A673 (cell line): ENCODE results near the gene ABHD17A. TPM values are rescaled to one million over a fixed set of nuclear protein-coding genes. Genes with fewer than 3 reads are reported as not detected.
A peak's percentile ranks its signal among the peaks of the same experiment; 100 is the strongest.
"Not testable (repeated sequence)": the region's sequence is repeated elsewhere in the genome, so short reads cannot be mapped to it uniquely, and the experiment has no call there.

ENCODE experiments used
- BruUV-seq: library from RNA; stranded (reverse); fragments of 400-500 nt; replicated peaks from 2 replicates; lab custom pipeline; 2021; lab: Mats Ljungman, UMichigan
- CTCF ChIA-PET: fragments of 300-600 bp; sonication (Branson Sonifier 250); formaldehyde crosslinking; loops from one replicate; lab custom pipeline; 2022; ENCODE audit warnings: antibody characterized with exemption; lab: Charles Lee
- POLR2A ChIA-PET: fragments of 300-600 bp; sonication (Branson Sonifier 250); formaldehyde crosslinking; loops from one replicate; lab custom pipeline; 2022; ENCODE audit warnings: antibody characterized with exemption; ENCODE audit not compliant: low non-redundant PET; lab: Charles Lee
- DNase-seq: peaks from one replicate; pipeline ENCODE4 v3.0.0-alpha.2; 2015; ENCODE audit warnings: low spot score
- H3K27ac ChIP-seq: fragments of 200-600 bp; sonication (generic); 2 replicates; pipeline ENCODE4 v1.5.1; 2016; ENCODE audit warnings: mixed run types, low read depth, mild to moderate bottlenecking, mixed read lengths, antibody characterized with exemption, low read length; ENCODE audit not compliant: poor library complexity, severe bottlenecking
- H3K27me3 ChIP-seq: fragments of 200-600 bp; sonication (generic); replicated peaks from 2 replicates; pipeline ENCODE4 v1.6.1; 2017; ENCODE audit warnings: mixed run types, low read depth, mild to moderate bottlenecking, mixed read lengths, antibody characterized with exemption, low read length; ENCODE audit not compliant: insufficient read depth, poor library complexity
- H3K36me3 ChIP-seq: fragments of 200-600 bp; sonication (generic); 2 replicates; pipeline ENCODE4 v1.6.1; 2016; ENCODE audit warnings: mixed run types, mild to moderate bottlenecking, mixed read lengths, antibody characterized with exemption, low read length; ENCODE audit not compliant: insufficient read depth, poor library complexity, severe bottlenecking
- H3K4me1 ChIP-seq: fragments of 200-600 bp; sonication (generic); 2 replicates; pipeline ENCODE4 v1.6.1; 2017; ENCODE audit warnings: mixed run types, mild to moderate bottlenecking, mixed read lengths, antibody characterized with exemption, low read length; ENCODE audit not compliant: insufficient read depth, poor library complexity, severe bottlenecking
- H3K4me3 ChIP-seq: fragments of 200-600 bp; sonication (generic); 2 replicates; pipeline ENCODE4 v1.5.1; 2016; ENCODE audit warnings: low read depth, mixed run types, mild to moderate bottlenecking, mixed read lengths, low read length; ENCODE audit not compliant: poor library complexity, severe bottlenecking
- H3K9me3 ChIP-seq: fragments of 200-600 bp; sonication (generic); 2 replicates; pipeline ENCODE4 v1.6.1; 2016; ENCODE audit warnings: mixed run types, low read depth, mild to moderate bottlenecking, mixed read lengths, antibody characterized with exemption, low read length; ENCODE audit not compliant: poor library complexity, severe bottlenecking
- EZH2 ChIP-seq: fragments of 200-600 bp; sonication (generic); IDR thresholded peaks from 2 replicates; pipeline ENCODE4 v1.6.1; 2017; ENCODE audit warnings: borderline replicate concordance, low read depth, mild to moderate bottlenecking, mixed read lengths, antibody characterized with exemption, low read length; ENCODE audit not compliant: poor library complexity, severe bottlenecking
- intact Hi-C: fragments of 100-400 bp; cut with micrococcal nuclease; formaldehyde crosslinking; loops from one replicate; pipeline ENCODE4 v1.10.0; 2022; ENCODE audit not compliant: unreplicated experiment
- total RNA-seq: library from RNA; stranded (reverse); gene quantifications from 2 replicates; pipeline ENCODE4 v1.2.3, GENCODE V29; 2021
- TF ChIP-seq, protein P1 (sequence below): fragments of 300-800, 200-600 bp; sonication (generic); conservative IDR thresholded peaks from 2 replicates; pipeline ENCODE4 v1.5.1; 2017; ENCODE audit warnings: low read depth, mild to moderate bottlenecking, antibody characterized with exemption, low read length, moderate library complexity, mixed read lengths

Gene ABHD17A
- total RNA-seq, 1 experiment from 2014 or later: 56.9 TPM

DNA sequence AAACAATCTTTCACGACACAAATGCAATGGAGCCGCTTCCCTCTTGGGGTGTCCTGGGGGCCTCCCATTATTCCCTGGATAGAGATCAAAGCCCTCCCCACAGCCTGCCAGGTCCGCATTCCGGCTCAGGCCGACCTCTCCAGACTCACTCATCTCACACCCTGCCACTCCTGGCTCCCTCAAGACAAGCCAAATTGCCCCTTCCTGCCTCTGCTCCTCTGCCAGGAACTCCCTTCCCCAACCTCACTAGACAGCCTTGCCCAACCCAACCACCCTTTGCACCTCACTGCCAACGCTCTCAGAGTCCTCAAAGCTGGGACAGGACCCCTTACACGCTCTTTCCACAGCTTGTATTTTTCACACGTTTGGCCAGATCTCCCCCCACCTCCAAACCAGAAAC lies 1.5 kb downstream of the ABHD17A start:
- H3K4me1 ChIP-seq: peaks cover 7% of the 10 kb centered on the region
- no peaks in the 10 kb centered on the region for H3K9me3 ChIP-seq
- BruUV-seq: no TSS peak
- peak overlapping the region; percentile 94 for H3K4me3 ChIP-seq
- ChIA-PET CTCF (interaction anchor here (0.6 kb wide), 1 partner anchor 45 kb away, joined by 9 read pairs; no protein-coding TSS in a partner anchor), POLR2A (no interaction called here)
- no peaks in the 10 kb centered on the region for H3K27me3 ChIP-seq
- intact Hi-C loops: no loop called here
- H3K36me3 ChIP-seq: no peaks in the 10 kb centered on the region
- DNase-seq: no peak
- TF ChIP-seq, protein P1, sequence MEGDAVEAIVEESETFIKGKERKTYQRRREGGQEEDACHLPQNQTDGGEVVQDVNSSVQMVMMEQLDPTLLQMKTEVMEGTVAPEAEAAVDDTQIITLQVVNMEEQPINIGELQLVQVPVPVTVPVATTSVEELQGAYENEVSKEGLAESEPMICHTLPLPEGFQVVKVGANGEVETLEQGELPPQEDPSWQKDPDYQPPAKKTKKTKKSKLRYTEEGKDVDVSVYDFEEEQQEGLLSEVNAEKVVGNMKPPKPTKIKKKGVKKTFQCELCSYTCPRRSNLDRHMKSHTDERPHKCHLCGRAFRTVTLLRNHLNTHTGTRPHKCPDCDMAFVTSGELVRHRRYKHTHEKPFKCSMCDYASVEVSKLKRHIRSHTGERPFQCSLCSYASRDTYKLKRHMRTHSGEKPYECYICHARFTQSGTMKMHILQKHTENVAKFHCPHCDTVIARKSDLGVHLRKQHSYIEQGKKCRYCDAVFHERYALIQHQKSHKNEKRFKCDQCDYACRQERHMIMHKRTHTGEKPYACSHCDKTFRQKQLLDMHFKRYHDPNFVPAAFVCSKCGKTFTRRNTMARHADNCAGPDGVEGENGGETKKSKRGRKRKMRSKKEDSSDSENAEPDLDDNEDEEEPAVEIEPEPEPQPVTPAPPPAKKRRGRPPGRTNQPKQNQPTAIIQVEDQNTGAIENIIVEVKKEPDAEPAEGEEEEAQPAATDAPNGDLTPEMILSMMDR: no peak
- TF ChIP-seq EZH2: no peak
- peak overlapping the region; percentile 18 for H3K27ac ChIP-seq

DNA sequence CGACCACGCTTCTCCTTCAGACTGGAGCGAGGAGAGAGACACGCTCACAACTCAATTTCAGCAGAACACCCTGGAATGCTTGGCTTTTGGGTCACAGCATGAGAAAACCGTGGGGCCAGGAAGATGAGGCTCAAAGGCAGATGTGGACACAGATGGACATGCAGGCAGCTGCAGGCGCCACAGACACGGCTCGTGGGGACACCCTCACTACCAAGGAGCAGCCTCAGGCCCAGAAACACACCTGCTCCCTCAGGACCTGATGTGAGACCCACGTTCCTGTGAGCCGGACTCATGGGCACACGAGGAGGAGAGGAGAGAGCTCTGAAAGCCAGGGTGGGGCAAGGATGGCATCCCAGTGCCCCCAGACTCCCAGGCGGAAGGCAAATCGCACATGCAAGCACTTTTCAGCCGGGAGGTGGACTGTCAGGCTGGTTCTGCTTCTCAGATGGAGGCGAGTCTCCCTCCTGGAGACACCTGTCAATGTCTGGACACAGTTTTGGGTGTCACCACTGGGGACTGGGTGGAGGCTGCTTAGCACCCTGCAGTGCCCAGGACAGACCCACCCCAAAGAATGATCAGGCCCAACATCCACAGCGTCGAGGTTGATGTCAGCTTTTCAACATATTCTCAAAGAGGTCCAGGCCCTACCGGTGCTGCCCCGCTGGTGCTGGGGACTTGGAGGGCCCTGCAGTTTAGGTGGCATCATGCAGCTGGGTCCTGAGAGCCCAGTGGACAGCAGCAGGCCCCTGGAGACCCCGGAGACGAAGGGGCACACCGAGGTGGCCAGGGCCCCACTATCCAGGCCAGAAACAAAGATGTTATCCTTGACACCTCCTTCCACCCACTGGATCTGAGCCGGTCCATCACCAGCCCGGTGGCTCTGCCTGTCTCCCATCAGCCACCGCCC lies 2.3 kb downstream of the ABHD17A start:
- no peaks in the 10 kb centered on the region for H3K9me3 ChIP-seq
- intact Hi-C loops: no loop called here
- H3K27me3 ChIP-seq: no peaks in the 10 kb centered on the region
- ChIA-PET CTCF (no interaction called here), POLR2A (no interaction called here)
- H3K36me3 ChIP-seq: no peaks in the 10 kb centered on the region
- no peak for DNase-seq
- peaks cover 7% of the 10 kb centered on the region for H3K4me1 ChIP-seq
- no TSS peak for BruUV-seq
- peak overlapping the region; percentile 18 for H3K27ac ChIP-seq
- no peak for TF ChIP-seq EZH2
- TF ChIP-seq, protein P1: no peak
- H3K4me3 ChIP-seq: peak overlapping the region; percentile 94

DNA sequence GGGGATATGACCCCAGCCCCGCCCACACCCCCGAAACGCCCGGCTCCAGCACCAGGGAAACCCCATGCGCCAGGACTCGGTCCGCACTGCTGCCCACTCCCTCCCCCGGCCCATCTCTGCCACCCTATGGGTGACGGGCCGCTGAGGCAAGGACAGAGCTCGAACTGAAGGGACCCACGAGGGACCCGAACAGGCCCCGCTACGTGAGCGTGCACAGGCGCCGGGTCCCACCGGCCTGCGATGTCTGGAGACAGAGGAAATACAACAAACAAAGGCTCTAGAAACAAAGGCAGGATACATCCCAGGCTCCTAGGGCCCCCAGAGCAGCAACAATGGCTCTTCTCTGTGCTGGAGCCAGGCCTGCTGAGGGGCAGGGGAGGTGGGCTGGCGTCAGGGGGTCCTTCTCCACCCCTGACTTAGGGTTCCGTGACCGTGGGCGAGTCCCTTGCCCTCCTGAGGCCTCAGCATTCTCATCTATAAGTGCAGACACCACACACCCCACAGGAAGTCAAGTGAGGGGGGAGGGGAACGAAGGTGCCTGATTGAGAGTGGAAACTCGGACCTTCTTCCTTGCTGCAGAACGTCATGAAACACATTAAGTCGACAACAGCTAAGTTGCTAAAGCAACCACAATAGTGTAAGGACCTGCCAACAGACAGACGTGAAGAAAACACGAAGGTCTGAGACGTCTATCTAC lies 3.1 kb downstream of the ABHD17A start:
- Histone ChIP-seq H3K36me3 (no peaks in the 10 kb centered on the region), H3K27ac (peak overlapping the region; percentile 18), H3K4me1 (peaks cover 7% of the 10 kb centered on the region), H3K4me3 (no peak overlapping the region), H3K27me3 (no peaks in the 10 kb centered on the region), H3K9me3 (no peaks in the 10 kb centered on the region)
- no TSS peak for BruUV-seq
- TF ChIP-seq, protein P1: no peak
- no peak for TF ChIP-seq EZH2
- POLR2A ChIA-PET: no interaction called here
- no peak for DNase-seq
- CTCF ChIA-PET: no interaction called here
- intact Hi-C loops: no loop called here

DNA sequence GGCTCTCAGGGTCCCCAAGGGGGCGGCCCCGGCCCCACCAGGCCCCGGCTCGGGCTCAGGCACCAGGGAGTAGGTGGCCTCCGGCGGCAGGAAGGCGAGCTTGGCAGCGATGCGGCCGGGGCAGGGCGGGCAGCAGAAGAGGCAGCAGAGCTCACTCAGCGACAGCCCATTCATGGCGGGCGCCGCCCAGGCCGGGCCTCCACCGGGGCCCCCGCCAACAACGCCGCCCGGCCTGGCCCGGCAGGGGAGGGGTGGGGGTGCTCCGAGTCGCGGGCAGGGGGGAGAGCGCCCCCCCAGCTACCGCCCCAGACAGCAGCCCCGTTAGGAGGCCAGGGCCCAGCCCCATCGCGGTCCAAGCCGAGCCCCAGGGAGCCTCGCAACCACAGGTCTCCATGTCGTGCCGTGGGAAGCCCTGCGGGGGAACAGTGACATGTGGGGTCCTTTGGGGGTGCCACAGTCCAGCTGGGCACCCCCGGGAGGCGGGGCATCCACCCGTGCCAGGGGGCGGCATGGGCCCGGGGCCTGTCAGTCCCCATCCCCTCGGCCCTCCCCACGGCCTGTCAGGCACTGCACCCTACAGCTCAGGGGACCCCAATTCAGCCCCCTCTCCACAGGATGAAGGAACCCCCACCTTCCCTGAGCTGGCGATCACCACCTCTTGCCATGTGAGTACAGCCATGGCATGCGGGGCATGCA lies 3.8 kb downstream of the ABHD17A start:
- DNase-seq, CTCF ChIA-PET, H3K27ac ChIP-seq, intact Hi-C loops, BruUV-seq, H3K27me3 ChIP-seq, H3K36me3 ChIP-seq, H3K9me3 ChIP-seq, H3K4me1 ChIP-seq, POLR2A ChIA-PET, H3K4me3 ChIP-seq: not testable (repeated sequence)
